GM15510 (cell line): Measurements from ENCODE around the gene NRXN3.

ENCODE experiments used
- POLR2A ChIP-seq: IDR thresholded peaks from 3 replicates; pipeline ENCODE4 v1.6.1; 2011; ENCODE audit warnings: borderline replicate concordance; ENCODE audit not compliant: insufficient read length; ENCODE audit errors: extremely low read depth

The NRXN3 gene

DNA sequence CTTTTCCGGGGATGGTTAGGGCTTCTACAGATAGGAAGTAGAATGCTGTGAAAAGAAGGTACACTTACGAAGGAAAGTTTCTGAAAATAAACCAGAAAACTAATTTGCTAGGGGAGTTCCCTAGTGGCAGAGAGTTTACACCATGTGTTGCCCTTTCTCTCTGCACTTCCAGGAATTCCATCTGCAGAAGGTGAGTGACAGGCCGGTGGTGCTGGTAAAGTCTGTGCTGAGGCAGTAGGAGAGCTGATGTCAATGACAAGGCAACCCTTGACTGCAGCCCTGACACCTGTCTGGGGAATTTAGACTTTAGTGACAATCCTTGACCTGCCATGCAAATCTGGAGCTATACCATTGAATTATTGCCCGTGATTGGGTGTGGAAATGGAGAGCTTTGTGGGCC is 687.8 kb downstream of the NRXN3 start:
- TF ChIP-seq POLR2A = no peak

GRCh38 chr14:78863143-78863542 is 693.0 kb downstream of the NRXN3 start:
- no peak for TF ChIP-seq POLR2A

GRCh38 chr14:78872837-78873236 is 702.7 kb downstream of the NRXN3 start:
- no peak for TF ChIP-seq POLR2A

- TF ChIP-seq POLR2A = no peak
These were observed 703.4 kb downstream of the NRXN3 start for GRCh38 chr14:78873581-78873980.

- TF ChIP-seq POLR2A = no peak
These were observed 704.9 kb downstream of the NRXN3 start for GRCh38 chr14:78875049-78875448.

DNA sequence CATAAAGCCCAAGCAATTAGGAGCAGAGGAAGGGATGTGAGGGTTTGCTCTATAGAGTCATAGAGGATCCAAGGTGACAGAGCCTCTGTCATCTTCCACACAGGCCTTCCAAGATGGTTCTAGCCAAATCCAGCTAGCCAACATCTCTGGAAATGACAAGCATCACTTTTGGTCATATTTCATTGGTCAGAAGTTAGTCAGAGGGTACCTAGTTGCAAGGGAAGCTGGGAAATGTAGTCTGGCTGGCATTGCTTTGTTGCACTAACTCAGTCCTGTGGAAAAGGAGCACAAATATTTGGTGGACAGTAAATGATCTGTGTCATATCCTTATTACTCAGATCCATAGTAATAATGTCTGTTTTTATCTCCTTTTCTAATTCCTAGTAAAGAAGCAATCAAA is 715.7 kb downstream of the NRXN3 start:
- no peak for TF ChIP-seq POLR2A

DNA sequence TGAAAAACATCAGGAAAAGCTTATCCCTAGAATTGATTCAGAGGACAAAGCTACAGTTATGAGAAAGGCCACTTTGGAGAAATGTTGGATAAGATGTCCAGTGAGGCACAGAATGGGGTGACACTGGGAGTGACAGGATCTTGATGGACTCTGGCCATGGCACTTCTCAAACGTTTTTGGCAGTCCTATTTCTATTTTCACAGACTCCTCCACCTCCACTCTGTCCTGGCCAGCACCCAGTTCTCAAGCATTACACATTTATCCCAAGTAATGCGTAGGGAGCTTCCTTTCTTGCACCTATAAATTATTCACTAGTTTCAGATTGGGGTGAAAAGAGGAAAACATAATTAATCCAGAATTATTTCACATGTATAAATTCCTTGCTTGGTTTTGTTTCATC is 727.3 kb downstream of the NRXN3 start:
- no peak for TF ChIP-seq POLR2A

DNA sequence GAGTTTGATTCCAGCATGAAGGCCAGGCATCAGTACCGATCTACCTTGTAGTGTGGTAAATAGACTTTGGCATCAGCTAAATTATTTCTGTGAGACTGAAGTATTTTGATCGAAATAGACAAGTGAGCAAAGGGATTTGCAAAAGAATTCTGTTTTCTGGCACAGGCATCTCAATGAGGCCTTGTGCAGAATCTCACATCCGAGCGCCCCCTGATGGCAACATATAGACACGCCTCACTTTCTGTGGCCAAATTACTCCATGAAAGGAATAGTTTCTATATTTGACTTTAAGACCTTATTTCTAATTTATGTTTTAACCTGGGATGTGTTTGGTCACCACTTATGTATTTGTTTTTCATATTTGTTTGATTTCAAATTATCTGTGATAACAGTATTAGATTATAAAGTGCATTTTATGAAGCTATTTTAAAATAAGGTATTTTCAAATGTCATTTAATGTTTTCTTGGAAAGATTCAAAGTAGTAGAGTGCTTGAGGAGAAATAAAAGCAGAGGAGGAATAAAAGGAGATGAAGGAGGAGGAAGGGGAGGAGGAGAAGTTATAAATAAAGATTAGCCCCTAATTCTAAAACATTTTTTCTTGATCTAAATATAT is 731.9 kb downstream of the NRXN3 start:
- no peak for TF ChIP-seq POLR2A

DNA sequence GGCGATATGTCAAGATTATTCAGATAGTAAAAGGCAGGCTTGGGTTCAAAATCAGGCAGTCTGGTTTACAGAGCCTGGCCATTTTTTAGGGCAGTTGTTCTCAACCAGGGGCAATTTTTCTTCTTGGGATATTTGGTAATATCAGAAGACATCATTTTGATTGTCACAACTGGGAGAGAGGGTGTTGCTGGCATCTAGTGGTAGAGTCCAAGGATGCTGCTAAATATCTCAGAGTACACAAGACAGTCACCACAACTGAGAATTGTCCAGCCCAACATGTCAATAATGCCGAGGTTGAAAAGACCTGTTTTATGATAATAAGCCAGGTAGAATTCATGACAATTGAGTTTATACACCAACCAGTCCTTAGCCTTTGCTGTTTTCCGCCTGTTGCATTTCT is 733.9 kb downstream of the NRXN3 start:
- TF ChIP-seq POLR2A = no peak

DNA sequence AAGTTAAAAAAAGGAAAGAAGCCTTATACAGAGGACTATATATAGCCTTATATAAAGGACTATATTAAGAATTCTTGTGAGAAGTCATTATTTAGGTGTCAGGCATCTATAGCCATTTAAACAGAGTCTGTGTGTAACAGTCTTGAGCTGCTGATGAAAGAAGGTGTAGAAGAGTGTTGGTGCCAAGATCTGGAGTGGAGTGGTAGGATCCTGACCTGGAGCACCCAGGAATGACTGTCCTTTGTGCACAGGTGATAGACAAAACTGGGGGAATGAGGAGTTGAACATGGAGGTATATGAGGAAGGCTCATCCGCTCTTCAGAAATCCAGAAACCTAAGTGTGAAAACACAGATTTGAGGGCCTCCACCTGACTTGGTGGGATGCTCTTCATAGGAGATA is 747.3 kb downstream of the NRXN3 start:
- TF ChIP-seq POLR2A = no peak

GRCh38 chr14:78921856-78922255 is 751.7 kb downstream of the NRXN3 start:
- no peak for TF ChIP-seq POLR2A

DNA sequence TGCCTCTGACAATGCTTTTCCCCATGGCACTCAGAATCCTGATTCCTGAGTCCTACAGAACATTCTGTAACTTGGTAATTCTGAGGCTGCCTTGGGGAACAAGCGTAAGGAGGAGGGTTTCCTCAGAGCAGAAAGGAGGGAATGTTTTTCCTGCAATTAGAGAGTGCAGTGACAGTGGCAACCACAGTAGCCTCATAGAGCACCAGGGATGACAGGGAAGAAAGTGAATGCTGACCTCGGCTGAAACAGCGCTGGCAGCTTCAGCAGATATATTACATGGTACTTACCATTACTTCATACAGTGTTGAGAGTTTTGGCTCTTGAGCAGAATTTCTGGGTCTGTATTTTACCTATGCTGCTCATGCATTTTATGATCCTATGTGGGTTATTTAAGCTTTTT is 757.1 kb downstream of the NRXN3 start:
- TF ChIP-seq POLR2A = no peak

- no peak for TF ChIP-seq POLR2A
These were observed 763.0 kb downstream of the NRXN3 start for GRCh38 chr14:78933166-78933565.

GRCh38 chr14:78933948-78934524 is 763.9 kb downstream of the NRXN3 start:
- no peak for TF ChIP-seq POLR2A

DNA sequence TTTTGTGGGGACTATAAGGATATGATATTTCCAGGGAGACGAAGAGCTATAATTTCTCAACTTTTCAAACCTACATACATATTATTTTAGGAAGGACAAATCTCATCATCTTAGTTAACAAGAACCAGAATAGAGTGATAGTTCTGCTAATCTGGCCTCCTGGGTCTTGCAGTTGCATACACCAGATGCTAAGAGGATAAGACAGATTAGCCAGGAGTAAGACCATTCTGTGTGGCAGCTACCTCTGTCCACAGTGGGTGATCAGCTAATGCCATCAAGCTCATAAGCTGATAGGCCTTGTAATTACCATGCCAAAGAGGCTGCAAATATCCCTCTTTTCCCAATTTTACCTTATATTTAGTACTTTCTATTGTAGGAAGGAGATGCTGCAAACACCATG is 776.8 kb downstream of the NRXN3 start:
- no peak for TF ChIP-seq POLR2A

DNA sequence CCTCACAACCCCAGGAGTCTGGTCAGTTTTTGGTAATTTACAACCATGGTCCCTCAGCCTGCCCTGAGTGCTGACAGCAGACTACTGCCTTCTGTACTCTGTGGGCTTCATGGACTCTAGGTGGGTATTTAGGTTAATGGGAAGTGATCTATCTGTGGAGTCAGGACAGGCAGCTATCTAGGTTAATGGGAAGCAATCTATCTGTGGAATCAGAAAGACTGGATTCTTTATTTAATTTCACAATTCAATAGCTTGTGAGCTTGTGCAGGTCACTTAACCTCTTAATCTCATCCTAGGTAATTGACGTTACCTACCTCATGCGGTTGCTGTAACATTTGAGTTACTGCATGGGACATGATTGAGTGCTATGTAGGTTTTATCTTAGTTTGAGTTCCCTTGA is 777.5 kb downstream of the NRXN3 start:
- TF ChIP-seq POLR2A = no peak

- TF ChIP-seq POLR2A = no peak
These were observed 780.5 kb downstream of the NRXN3 start for GRCh38 chr14:78950649-78951048.
